HTERT RPE-1 (cell line): ENCODE measurements around the gene BUB1.
"Not testable (repeated sequence)": the region's sequence is repeated elsewhere in the genome, so short reads cannot be mapped to it uniquely, and the experiment has no call there.

Experiments used
- in situ Hi-C: fragments of 300-500 bp; cut with MboI; formaldehyde crosslinking; loops from 4 replicates; pipeline ENCODE4 v1.14.3; 2020; ENCODE audit warnings: low sequenced_read_pairs

BUB1 gene

GRCh38 chr2:110660558-110660957 is 17.3 kb downstream of the BUB1 start:
- in situ Hi-C loops: no loop called here

DNA sequence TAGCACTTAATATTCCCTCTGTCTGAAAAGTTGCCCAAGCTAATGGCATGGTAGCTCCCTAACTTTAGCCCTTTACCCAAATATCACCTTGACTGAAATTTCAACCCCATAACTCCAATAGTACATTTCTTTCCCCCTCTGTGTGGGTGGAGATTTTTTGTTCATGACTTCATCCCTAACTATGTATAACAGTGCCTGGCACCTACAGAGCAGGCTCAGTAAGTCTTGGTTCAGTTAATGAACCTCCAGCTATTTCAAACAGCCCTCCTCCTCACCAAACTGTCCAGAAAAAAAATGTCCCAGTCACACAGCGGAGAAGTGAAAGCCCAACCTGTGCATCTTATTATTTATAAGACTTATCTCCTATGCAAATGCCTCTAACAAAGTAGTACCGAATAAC is 18.6 kb downstream of the BUB1 start:
- in situ Hi-C loops: no loop called here

DNA sequence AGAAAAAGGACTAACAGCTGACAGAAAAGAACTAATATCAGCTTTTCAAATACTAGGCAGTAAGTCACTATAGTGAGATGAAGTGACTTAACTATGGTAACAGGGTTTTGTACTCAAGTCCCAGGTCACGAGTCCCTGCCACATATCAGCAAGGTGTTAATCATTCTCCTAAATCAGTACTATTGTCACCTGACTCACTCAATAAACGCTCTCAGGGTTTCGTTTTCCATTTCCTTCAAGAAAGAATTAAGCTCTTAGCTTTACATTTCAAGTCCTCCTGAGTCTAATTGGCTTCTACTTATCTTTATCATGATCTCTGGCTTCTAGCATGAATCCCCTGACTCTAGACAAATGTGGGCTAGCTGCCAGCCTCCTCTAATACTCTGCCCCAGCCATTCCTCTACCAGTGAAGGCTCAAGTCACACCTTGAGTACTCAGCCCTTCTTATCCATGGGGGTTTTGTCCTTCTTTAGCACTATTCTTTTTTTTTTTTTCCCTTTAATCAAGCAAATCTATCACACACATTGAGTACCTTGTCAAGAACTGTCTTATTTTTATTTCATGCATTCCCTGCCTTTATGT is 20.0 kb downstream of the BUB1 start:
- in situ Hi-C loops: no loop called here

DNA sequence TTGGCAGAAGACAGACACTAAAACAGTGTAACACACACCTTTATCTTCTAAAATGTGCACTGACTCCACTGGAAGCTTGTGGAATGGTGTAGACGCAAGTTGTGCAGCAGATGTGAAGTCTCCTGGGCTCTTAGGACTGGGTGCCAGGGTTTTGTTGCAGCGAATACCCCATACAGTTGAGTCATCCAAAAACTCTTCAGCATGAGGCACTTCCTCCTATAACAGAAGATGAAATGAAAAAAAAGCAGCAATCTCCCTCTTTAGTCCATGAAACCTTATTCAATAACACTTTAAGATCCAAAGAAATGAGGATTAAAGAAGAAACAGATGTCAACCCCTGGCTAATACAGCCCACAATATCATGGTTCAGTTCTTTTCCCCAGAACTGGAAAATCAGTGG is 22.2 kb downstream of the BUB1 start:
- in situ Hi-C loops: no loop called here

- in situ Hi-C loops: no loop called here
Observed at GRCh38 chr2:110653861-110654260, 24.0 kb downstream of the BUB1 start.

- in situ Hi-C loops: no loop called here
Observed at GRCh38 chr2:110650346-110650745, 27.5 kb downstream of the BUB1 start.

DNA sequence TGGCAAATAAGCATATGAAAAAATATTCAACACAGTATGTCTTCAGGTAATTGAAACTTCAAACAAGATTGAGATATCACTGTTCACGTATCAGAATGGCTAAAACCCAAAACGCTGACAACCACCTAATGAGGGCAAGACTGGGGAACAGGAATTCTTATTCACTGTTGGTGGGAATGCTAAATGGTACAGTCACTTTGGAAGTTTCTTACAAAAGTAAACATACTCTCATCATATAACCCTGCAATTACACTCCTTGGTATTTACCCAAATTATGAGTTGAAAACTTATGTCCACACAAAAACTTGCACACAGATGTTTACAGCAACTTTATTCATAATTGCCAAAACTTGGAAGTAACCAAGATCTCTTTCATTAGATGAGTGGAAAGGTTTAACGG is 30.1 kb downstream of the BUB1 start:
- in situ Hi-C loops: no loop called here

DNA sequence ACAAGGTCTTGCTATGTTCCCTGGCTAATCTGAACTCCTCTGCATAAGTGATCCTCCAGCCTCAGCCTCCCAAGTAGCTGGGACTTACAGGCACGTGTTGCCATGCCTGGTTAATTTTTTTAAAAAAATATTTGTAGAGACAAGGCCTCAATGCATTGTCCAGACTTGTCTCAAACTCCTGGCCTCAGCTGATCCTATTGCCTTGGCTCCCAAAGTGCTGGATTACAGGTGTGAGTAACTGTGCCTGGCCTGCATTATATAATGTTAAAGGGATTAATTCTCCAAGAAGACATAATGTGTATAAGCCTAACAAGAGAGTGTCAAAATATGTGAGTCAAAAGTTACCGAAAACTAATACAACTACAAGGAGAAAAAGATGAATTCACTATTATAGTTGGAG is 32.2 kb downstream of the BUB1 start:
- in situ Hi-C loops: no loop called here

DNA sequence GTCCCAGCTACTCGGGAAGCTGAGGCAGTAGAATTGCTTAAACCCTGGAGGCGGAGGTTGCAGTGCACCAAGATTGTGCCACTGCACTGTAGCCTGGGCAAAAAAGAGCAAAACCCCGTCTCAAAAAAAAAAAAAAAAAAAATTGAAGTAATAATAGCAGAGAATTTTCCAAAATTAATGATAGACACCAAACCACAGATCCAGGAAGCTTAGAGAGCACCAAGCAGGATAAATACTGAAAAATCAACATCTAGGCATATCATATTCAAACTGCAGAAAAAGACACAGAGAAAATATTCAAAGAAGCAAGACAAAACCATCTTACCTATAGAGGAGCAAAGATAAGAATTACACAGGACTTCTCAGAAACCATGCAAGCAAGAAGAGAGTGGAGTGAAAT is 33.5 kb downstream of the BUB1 start:
- in situ Hi-C loops: no loop called here

GRCh38 chr2:110642360-110642759 is 35.5 kb downstream of the BUB1 start:
- in situ Hi-C loops: no loop called here

DNA sequence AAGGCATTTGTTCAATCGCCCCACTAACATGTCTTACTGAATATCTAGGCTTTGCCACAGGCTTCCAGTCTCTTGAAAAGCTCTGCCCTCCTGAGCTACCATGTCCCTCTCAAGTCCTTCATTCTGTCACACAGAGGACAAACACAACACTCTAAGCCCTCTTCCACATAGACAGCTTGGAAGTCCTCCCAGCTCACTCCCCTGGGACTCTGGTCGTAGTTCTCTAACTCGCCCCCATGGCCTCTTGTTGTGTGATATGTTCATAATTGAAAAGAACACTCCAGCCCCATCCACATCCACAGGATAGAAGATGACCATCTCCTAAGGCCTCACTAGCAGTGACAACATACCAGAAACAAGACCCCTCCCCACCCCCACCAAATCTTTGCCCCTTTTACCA is 37.9 kb downstream of the BUB1 start:
- in situ Hi-C loops: no loop called here

DNA sequence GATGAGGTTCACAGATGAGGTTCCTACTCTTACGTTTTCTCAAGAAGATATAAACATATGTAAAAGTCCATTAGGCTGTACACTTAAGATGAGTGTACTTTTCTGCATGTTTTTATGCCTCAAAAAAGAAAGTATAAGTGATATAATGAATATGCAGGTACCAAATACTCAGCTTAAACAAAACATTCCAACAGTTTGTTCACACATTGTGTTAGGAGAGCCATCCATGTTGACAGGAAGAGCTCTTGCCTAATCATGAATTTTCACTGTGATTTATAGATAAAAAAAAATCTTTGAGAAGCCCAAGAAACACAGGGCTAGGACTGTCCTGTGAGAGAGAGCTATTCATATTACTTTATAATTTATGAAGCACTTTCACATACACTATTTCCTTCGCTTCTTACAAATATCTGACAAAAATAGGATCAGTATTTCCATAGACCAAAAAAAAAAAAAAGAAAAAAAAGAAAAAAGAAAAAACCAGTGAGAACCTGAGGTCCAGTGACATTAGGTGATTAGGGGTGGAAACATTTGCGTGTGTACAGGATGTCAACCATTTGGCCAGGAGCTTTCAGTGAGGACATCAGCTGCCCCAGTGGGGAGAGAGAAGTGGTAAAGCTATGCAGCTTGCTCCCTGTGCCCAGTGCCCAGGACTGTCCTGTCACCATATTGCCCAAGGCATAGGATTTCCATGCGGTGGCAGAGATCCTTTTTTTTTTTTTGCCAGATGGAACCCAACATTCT is 38.7 kb downstream of the BUB1 start:
- in situ Hi-C loops: no loop called here

- in situ Hi-C loops: no loop called here
Observed at GRCh38 chr2:110638004-110638403, 39.9 kb downstream of the BUB1 start.

DNA sequence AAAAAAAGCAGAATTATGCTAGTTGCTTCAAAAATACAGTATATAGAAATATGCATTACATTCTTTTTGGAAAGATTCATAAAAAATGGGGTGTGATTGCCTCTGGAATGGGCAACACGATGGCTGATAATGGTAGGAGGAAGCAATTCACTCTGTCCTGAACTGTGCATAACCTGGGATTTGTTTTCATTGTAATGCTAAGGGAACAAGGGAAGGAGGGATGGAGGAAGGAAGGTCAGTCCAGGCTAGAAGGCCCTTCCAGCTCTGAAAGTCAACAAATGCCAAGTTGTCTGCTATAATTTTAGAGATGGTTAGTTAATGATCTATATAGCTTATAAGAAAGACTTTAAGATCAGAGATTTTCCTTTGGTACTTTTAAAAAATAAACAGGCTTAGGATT is 40.8 kb downstream of the BUB1 start:
- in situ Hi-C loops: no loop called here

DNA sequence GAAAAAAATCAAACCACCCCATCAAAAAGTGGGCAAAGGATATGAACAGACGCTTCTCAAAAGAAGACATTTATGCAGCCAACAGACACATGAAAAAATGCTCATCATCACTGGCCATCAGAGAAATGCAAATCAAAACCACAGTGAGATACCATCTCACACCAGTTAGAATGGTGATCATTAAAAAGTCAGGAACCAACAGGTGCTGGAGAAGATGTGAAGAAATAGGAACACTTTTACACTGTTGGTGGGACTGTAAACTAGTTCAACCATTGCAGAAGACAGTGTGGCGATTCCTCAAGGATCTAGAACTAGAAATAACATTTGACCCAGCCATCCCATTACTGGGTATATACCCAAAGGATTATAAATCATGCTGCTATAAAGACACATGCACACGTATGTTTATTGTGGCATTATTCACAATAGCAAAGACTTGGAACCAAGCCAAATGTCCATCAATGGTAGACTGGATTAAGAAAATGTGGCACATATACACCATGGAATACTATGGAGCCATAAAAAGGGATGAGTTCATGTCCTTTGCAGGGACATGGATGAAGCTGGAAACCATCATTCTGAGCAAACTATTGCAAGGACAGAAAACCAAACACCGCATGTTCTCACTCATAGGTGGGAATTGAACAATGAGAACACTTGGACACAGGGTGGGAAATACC is 41.8 kb downstream of the BUB1 start:
- in situ Hi-C loops: not testable (repeated sequence)

- in situ Hi-C loops: not testable (repeated sequence)
Observed at GRCh38 chr2:110627348-110627747, 50.5 kb downstream of the BUB1 start.

GRCh38 chr2:110619326-110619939 is 58.4 kb downstream of the BUB1 start:
- in situ Hi-C loops: not testable (repeated sequence)

GRCh38 chr2:110613927-110614326 is 63.9 kb downstream of the BUB1 start:
- in situ Hi-C loops: not testable (repeated sequence)

DNA sequence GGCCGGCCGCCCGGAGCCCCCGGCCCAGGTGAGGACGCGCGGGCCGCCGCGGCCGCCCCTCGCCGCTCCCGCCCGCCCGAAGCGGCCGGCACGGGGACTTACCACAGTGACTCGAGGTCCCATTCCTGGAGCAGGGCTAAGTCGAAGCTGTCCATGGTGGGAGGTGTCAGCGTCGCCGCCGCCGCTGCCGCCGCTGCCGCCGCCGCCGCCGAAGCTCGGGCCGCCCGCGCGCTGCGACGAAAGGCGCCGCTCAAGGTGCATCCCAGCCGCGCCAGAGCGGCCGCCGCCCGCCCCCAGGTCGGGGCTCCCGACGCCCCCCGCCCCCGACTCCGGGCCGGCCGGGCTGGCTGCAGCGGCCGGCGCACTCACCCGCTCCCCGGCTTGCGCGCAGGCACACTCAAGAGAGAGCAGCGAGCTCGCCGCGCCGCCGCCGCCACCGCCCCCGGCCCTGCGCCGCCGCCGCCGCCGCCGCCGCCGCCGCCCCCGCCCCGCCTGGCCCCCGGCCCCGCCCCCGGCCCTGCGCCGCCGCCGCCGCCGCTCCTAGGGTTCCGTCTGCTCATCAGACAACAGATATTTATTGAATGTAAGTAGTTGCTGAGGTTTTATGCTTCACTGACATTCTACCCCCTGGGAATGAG is 67.1 kb downstream of the BUB1 start:
- in situ Hi-C loops: not testable (repeated sequence)

DNA sequence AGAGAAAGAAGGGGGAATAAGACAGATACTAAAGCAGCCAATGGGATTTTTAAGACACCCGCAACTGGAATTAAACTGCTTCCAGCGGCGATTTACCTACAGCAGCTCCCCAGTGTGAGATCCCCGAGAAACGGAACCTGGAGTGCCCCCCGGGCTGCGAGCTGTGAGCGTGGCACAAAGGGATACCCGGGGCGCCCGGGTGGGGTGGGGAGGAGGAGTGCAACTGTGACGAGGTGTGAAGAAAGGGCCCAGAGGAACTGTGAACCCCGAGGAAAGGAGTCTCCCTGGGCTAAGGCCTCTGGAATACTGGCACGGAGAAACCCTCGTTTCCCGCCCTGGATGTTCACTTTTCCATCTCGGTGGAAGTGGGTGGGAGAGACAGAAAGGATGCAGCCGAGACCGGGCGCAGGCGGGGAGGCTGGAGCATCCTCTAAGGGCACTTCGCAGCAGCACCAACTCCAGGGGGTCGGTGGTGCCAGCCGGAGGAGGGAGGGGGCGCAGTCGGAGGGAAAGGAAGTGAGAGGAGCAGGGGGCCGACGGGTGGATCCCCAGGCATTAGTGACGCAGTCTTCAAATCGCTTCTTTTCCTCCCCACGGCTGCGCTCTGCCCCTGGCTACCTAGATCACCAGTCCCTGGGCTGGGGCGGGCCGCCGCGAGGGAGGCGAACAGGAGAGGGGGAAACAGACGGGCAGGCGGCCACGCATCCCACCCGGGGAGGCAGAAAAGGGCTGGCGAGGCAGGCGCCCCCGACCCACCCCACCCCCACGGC is 67.8 kb downstream of the BUB1 start:
- in situ Hi-C loops: not testable (repeated sequence)
